22Rv1 (cell line): ENCODE results near the gene TESK2.
"Not testable (repeated sequence)": the region's sequence is repeated elsewhere in the genome, so short reads cannot be mapped to it uniquely, and the experiment has no call there.

ENCODE experiments used
- H3K27ac ChIP-seq: fragments of 450-650 bp; 2 replicates; pipeline ENCODE4 v1.5.1; 2017
- ZFX ChIP-seq: fragments of 450-650 bp; IDR thresholded peaks from 2 replicates; pipeline ENCODE4 v1.6.1; 2017; ENCODE audit warnings: antibody characterized with exemption, borderline replicate concordance
- TF ChIP-seq, protein P1 (sequence below): fragments of 450-650 bp; IDR thresholded peaks from 2 replicates; pipeline ENCODE4 v1.5.1; 2017; ENCODE audit warnings: mild to moderate bottlenecking

The TESK2 gene, protein sequence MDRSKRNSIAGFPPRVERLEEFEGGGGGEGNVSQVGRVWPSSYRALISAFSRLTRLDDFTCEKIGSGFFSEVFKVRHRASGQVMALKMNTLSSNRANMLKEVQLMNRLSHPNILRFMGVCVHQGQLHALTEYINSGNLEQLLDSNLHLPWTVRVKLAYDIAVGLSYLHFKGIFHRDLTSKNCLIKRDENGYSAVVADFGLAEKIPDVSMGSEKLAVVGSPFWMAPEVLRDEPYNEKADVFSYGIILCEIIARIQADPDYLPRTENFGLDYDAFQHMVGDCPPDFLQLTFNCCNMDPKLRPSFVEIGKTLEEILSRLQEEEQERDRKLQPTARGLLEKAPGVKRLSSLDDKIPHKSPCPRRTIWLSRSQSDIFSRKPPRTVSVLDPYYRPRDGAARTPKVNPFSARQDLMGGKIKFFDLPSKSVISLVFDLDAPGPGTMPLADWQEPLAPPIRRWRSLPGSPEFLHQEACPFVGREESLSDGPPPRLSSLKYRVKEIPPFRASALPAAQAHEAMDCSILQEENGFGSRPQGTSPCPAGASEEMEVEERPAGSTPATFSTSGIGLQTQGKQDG

DNA sequence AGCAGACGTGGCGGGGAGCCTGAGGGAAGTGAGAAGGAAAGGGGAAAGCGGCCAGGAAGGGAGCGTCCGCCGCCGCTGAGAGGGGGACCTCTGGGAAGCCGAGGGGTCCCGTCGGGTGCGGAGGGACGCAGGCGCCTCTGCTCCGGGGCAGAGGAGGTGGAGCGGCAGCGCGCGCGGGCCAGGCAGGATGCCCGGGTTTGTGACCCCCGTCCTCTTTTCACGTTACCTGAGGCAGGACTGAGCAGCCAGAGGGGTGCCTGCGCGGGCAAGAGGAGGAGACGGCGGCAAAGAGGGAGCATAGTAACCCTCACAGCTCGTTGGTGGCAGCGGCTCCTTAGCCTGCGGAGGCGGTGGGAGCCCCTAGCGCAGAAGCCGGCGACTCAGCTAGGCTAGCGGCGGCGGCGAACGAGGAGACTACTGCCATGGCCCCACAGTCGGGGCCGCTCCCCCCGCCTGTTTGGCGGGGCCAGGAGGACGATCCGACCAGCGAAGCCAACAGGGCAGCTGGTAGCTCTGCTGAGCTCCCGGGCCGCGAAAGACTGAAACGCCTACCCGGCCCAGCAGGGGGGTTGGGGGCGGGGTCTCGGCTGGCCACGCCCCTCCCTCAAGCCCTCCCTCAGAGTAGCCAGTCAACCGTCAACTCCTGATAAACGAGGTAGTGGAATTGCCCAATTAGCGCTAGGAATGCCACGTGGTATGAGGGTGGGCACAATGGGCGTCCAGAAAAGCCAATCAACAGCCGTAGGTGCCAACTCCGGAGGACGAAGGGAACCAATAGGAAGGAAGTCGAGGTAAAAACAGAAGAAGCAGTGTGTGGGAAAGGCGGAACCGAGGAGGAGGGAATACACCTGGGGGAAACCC is at the start of gene TESK2:
TESK2 (minus strand) TSS at position 538 of the 861 bp plus-strand sequence. CDS start 33,378 bp downstream, outside the sequence.
- H3K27ac ChIP-seq: peak within 1 kb of the TSS; percentile 51
- TF ChIP-seq ZFX: no peak
- TF ChIP-seq, protein P1, sequence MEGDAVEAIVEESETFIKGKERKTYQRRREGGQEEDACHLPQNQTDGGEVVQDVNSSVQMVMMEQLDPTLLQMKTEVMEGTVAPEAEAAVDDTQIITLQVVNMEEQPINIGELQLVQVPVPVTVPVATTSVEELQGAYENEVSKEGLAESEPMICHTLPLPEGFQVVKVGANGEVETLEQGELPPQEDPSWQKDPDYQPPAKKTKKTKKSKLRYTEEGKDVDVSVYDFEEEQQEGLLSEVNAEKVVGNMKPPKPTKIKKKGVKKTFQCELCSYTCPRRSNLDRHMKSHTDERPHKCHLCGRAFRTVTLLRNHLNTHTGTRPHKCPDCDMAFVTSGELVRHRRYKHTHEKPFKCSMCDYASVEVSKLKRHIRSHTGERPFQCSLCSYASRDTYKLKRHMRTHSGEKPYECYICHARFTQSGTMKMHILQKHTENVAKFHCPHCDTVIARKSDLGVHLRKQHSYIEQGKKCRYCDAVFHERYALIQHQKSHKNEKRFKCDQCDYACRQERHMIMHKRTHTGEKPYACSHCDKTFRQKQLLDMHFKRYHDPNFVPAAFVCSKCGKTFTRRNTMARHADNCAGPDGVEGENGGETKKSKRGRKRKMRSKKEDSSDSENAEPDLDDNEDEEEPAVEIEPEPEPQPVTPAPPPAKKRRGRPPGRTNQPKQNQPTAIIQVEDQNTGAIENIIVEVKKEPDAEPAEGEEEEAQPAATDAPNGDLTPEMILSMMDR: no peak

DNA sequence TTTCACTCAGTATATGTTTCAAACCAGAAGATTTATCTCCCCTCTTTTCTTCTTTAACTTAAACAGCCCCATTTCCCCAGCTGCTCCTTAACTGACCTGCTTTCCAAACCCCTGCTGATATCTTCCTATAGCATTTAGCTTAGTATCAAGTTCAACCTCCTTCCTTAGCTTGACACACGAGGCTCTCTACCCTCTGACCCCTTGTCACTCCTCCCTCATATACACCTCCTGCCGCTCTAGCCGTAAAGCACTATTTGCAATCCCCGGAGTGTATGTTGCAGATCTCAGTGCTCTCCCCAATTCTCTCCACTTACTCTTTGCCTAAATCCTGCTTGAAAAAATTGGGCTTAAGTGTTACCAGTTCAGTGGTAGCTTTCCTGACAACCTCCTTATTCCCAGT is 45.9 kb upstream of the TESK2 start:
- no peak overlapping the region for H3K27ac ChIP-seq
- no peak for TF ChIP-seq ZFX
- TF ChIP-seq, protein P1: no peak

DNA sequence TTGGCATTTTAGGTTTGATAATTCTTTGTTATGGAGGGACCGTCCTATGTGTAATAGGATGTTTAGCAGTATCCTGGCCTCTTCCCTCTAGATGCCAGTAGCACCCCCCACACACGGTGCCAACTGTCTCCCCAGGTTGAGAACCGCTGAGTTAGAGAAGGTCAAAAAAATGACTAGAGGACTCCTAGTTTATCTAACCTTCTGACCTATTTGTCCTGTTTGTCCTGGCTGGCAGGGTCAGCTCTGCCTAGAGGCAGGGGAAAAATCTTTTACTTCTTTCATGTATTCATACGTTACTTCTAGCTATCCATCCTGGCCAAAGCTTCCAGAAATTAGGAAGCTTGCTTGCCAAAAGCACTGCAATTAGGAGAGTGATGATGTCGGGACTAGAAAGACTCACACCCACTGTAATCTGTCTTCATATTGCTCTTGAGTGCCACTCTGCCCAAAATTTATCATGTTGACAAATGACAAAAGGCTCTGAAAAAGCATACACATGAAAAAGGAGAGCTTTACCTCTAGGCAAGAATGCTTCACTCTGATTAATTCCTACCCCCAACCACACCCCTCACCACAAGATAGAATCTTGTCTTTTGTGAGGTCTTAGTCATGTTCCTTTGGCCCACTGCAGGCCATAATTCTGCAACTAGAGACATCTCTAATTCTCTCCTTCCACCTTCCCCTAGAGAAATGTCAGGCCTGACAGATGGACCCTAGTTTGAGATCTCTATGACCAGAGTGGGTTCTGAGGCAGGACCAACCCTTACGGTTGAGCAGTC is 45.2 kb upstream of the TESK2 start:
- TF ChIP-seq ZFX: no peak
- TF ChIP-seq, protein P1: no peak

DNA sequence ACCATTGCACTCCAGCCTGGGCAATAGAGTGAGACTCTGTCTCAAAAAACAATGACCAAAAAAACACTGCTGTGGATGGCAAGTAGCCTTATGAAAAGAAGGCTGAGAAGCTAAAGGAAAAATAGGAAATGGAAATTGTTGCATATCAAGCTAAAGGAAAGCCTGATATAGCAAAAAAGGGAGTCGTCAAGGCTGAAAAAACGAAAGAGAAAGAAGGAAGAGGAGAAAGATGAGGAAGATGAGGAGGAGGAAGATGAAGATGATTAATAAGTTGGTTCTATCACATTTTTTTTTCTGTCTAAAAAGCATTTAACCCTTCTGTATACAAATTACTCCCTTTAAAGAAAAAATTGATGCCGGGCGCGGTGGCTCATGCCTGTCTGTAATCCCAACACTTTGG is 40.9 kb upstream of the TESK2 start:
- H3K27ac ChIP-seq: no peak overlapping the region
- TF ChIP-seq, protein P1: no peak
- no peak for TF ChIP-seq ZFX

More for the DNA sequence above, 45.2 kb upstream of the TESK2 start:
- H3K27ac ChIP-seq: no peak overlapping the region

DNA sequence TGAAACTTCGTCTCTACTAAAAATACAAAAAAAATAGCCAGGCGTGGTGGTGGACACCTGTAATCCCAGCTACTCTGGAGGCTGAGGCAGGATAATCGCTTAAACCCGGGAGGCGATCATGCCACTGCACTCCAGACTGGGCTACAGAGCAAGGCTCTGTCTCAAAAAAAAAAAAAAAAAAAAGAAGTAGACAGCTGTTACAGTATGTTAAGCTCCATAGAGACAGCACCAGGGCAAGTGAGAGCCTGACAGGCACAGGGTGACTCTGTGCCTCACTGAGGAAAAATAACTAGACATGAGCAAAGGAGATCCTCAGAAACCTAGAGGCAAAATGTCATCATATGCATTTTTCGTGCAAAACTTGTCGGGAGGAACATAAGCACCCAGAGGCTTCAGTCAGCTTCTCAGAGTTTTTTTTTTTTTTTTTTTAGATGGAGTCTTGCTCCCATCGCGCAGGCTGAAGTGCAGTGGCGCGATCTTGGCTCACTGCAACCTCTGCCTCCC is 39.7 kb upstream of the TESK2 start:
- H3K27ac ChIP-seq: no peak overlapping the region
- TF ChIP-seq ZFX: no peak
- TF ChIP-seq, protein P1: no peak

DNA sequence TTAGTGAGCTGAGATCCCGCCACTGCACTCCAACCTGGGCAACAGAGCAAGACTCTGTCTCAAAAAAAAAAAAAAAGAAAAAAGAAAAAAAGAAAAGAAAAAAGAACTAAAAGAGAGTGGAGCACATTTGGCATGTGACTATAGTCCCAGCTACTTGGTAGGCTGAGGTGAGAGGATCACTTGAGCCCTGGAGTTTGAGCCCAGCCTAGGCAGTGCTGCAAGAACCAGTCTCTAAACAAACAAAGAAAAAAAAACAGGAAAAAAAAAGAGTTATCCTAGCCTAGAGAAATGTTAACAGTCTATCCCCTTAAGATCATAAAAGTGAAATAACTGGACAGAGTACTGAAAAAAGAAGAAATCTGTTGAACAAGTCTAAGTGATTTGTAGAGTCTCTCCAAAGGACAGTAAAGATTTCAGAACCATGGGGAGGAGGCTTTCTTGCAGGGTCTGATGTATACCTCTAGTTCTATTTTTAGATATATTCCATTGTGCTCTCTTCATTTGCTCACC is 35.2 kb upstream of the TESK2 start:
- peak overlapping the region; percentile 62 for H3K27ac ChIP-seq
- TF ChIP-seq, protein P1: no peak
- TF ChIP-seq ZFX: no peak

DNA sequence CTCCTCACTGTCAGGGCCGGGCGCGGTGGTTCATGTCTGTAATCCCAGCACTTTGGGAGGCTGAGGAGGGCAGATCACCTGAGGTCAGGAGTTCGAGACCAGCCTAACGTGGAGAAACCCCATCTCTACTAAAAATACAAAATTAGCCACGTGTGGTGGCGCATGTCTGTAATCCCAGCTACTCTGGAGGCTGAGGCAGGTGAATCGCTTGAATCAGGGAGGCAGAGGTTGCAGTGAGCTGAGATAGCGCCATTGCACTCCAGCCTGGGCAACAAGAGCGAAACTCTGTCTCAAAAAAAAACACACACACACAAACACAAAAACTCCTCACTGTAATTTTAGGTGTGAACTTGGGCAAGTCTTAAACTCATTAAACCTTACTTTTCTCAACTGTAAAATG is 33.0 kb upstream of the TESK2 start:
- H3K27ac ChIP-seq: not testable (repeated sequence)

DNA sequence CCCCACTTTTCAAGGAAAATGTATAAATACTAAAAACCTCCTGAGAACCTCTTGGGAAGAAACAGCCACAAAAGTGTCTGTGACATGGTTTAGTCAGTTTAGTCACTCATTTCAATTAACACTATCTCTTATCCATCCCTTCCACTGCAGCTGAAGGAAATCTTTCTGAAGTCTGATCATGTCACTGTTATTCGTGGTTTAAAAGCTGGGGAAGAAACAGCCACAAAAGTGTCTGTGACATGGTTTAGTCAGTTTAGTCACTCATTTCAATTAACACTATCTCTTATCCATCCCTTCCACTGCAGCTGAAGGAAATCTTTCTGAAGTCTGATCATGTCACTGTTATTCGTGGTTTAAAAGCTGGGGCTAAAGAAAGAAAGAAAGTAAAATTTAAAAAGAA is 32.6 kb upstream of the TESK2 start:
- H3K27ac ChIP-seq: not testable (repeated sequence)
